Measurements from ENCODE around the gene EPM2AIP1.
"Not testable (repeated sequence)": the region's sequence is repeated elsewhere in the genome, so short reads cannot be mapped to it uniquely, and the experiment has no call there.

DNA sequence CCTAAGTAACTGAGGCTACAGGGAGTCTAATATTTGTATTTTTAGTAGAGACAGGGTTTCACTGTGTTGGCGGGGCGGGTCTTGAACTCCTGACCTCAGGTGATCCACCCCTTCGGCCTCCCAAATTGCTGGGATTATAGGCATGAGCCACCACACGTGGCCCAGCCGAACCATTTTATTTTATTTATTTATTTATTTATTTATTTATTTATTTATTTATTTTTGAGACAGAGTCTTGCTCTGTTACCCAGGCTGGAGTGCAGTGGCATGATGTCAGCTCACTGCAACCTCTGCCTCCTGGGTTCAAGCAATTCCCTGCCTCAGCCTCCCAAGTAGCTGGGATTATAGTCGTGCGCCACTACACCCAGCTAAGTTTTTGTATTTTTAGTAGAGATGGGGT lies 29.9 kb downstream of the EPM2AIP1 start:
- not testable (repeated sequence) for TF ChIP-seq EP300 (conservative IDR thresholded peaks at IDR 0.05; ENCODE audit: poor library complexity, severe bottlenecking); EZH2 (IDR thresholded peaks at IDR 0.05; ENCODE audit: borderline replicate concordance, insufficient read depth, low read length, poor library complexity, severe bottlenecking); POLR2AphosphoS5 (IDR thresholded peaks at IDR 0.05); TAF1 (IDR thresholded peaks at IDR 0.05; ENCODE audit: low read depth)
- TF ChIP-seq, protein P1, sequence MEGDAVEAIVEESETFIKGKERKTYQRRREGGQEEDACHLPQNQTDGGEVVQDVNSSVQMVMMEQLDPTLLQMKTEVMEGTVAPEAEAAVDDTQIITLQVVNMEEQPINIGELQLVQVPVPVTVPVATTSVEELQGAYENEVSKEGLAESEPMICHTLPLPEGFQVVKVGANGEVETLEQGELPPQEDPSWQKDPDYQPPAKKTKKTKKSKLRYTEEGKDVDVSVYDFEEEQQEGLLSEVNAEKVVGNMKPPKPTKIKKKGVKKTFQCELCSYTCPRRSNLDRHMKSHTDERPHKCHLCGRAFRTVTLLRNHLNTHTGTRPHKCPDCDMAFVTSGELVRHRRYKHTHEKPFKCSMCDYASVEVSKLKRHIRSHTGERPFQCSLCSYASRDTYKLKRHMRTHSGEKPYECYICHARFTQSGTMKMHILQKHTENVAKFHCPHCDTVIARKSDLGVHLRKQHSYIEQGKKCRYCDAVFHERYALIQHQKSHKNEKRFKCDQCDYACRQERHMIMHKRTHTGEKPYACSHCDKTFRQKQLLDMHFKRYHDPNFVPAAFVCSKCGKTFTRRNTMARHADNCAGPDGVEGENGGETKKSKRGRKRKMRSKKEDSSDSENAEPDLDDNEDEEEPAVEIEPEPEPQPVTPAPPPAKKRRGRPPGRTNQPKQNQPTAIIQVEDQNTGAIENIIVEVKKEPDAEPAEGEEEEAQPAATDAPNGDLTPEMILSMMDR (IDR thresholded peaks at IDR 0.05; ENCODE audit: poor library complexity, severe bottlenecking) = not testable (repeated sequence)

Data from neural cell (in vitro differentiated cells).